Progenitor cell of endocrine pancreas (in vitro differentiated cells): ENCODE data around the gene ALS2CL. TPM values are rescaled to one million over a fixed set of nuclear protein-coding genes. Genes with fewer than 3 reads are reported as not detected.

Experiments
- DNase-seq: peaks from one replicate; pipeline ENCODE4 v3.0.0; 2021; ENCODE audit warnings: low spot score; ENCODE audit not compliant: unreplicated experiment
- H3K27ac Mint-ChIP-seq: 2 replicates; pipeline ENCODE4 v1.8.0; 2021; ENCODE audit warnings: mild to moderate bottlenecking, moderate library complexity, mixed read lengths
- H3K27me3 Mint-ChIP-seq: 2 replicates; pipeline ENCODE4 v1.8.0; 2021; ENCODE audit warnings: mixed read lengths
- H3K36me3 Mint-ChIP-seq: 2 replicates; pipeline ENCODE4 v1.8.0; 2022; ENCODE audit warnings: mixed read lengths; ENCODE audit not compliant: insufficient read depth
- H3K4me1 Mint-ChIP-seq: 2 replicates; pipeline ENCODE4 v1.8.0; 2021; ENCODE audit warnings: low read depth, mixed read lengths
- H3K4me3 Mint-ChIP-seq: 2 replicates; pipeline ENCODE4 v1.8.0; 2021; ENCODE audit warnings: low read depth, mild to moderate bottlenecking, moderate library complexity, mixed read lengths
- H3K9me3 Mint-ChIP-seq: 2 replicates; pipeline ENCODE4 v1.8.0; 2021; ENCODE audit warnings: low read depth, mixed read lengths
- total RNA-seq: library from RNA; stranded (reverse); gene quantifications from 2 replicates; pipeline ENCODE4 v1.2.1, GENCODE V29; 2021
- TF ChIP-seq, protein P1 (sequence below): fragments of 200-600 bp; sonication (generic); IDR thresholded peaks from one replicate; pipeline ENCODE4 v1.5.0; 2021; ENCODE audit warnings: antibody characterized with exemption, mild to moderate bottlenecking; ENCODE audit not compliant: unreplicated experiment

The ALS2CL gene
- total RNA-seq, 1 donor from 2014 or later: 3.5 TPM

DNA sequence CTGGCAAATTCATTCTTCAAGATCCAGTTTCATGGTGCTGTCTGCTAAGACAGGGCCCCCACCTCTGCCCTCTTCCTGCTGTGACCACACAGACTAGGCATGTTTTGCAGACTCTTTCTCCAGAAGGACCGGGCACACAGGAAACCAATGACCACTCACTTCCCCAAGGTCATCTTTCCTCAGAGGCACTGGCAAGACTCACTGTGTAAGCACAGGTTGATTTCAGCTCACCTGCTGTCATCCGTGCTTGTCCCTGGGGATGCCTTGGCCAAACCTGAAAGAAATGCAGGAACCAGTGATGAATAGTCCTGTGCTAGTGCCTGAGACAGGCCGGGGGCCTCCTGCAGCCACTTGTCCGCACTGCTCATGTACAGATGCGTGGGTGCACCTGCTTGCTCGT is 33.5 kb downstream of the ALS2CL start:
- no peak for DNase-seq
- peaks cover 6% of the 10 kb centered on the region for H3K4me1 Mint-ChIP-seq
- H3K36me3 Mint-ChIP-seq: no peaks in the 10 kb centered on the region
- H3K9me3 Mint-ChIP-seq: no peaks in the 10 kb centered on the region
- H3K27me3 Mint-ChIP-seq: peaks cover 45% of the 10 kb centered on the region
- H3K27ac Mint-ChIP-seq: no peak overlapping the region
- H3K4me3 Mint-ChIP-seq: no peak overlapping the region
- TF ChIP-seq, protein P1, sequence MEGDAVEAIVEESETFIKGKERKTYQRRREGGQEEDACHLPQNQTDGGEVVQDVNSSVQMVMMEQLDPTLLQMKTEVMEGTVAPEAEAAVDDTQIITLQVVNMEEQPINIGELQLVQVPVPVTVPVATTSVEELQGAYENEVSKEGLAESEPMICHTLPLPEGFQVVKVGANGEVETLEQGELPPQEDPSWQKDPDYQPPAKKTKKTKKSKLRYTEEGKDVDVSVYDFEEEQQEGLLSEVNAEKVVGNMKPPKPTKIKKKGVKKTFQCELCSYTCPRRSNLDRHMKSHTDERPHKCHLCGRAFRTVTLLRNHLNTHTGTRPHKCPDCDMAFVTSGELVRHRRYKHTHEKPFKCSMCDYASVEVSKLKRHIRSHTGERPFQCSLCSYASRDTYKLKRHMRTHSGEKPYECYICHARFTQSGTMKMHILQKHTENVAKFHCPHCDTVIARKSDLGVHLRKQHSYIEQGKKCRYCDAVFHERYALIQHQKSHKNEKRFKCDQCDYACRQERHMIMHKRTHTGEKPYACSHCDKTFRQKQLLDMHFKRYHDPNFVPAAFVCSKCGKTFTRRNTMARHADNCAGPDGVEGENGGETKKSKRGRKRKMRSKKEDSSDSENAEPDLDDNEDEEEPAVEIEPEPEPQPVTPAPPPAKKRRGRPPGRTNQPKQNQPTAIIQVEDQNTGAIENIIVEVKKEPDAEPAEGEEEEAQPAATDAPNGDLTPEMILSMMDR: no peak

DNA sequence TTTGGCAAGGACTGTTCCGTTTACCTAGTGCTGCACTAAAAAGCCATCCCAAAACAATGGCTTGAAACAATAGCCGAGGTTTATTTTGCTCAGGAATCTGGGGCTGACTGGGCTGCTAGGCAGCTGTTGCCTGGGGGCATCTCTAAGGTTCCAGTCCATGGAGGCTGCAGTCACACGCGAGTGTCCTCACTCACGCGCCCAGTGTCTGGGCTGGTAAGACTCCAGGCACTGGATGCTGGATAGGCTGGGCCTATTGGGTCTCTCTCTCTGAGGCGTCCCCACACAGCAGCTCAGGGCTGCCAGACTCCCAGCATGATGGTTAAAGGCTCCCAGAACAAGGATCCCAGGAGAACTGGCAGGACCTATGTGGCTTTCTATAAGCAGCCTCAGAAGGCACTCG is 34.2 kb downstream of the ALS2CL start:
- TF ChIP-seq, protein P1: no peak
- Mint-ChIP-seq H3K36me3 (no peaks in the 10 kb centered on the region), H3K9me3 (no peaks in the 10 kb centered on the region), H3K4me3 (no peak overlapping the region), H3K27ac (peak overlapping the region; percentile 12), H3K4me1 (peaks cover 6% of the 10 kb centered on the region), H3K27me3 (peaks cover 42% of the 10 kb centered on the region)
- DNase-seq: no peak

DNA sequence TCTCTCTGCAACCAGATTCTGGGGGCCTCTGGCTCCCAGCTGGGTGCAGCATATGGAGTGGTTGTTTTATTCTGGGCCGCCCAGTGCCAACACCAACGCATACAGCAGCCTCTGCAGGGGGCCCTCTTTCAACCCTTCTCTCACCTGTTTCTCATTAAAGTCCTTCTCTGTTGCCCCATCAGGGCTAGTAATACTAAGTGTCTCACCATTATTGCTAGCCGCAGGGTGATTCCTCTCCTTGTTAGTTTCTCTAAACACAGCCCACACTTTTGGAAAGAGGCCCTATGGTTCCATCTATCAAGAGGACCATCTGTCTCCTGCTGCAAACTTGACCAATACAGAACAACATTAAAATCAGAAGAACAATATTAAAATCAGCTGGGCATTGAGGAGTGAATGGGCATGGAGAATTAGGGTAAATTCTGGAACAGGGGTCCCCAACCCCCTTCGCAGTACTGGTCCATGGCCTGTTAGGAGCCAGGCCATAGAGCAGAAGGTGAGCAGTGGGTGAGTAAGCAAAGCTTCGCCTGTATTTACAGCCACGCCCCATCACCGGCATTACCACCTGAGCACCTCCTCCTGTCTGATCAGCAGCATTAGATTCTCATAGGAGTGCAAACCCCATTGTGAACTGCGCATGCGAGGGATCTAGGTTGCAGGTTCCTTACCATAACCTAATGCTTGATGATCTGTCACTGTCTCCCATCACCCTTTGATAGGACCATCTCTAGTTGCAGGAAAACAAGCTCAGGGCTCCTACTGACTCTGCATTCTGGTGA is 36.5 kb downstream of the ALS2CL start:
- Mint-ChIP-seq H3K27me3 (peaks cover 25% of the 10 kb centered on the region), H3K9me3 (peaks cover 6% of the 10 kb centered on the region), H3K27ac (no peak overlapping the region), H3K36me3 (no peaks in the 10 kb centered on the region), H3K4me3 (no peak overlapping the region), H3K4me1 (peaks cover 3% of the 10 kb centered on the region)
- DNase-seq: no peak
- TF ChIP-seq, protein P1: no peak

DNA sequence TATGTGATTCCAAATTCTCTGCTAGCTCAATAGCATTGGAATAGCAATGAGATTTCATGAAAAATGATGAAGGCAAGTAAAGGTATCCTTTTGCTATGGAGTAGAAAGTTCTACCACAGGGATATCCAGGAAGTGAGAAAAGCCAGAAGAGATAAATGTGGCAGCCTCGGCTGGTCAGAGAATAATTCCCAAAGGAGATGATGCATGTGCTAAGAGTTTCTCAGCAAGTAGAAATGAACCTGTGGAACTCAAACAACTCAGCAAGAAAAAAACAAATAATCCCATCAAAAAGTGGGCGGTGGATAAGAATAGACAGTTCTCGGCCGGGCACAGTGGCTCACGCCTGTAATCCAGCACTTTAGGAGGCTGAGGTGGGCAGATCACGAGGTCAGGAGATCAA is 38.2 kb downstream of the ALS2CL start:
- H3K4me3 Mint-ChIP-seq: no peak overlapping the region
- peaks cover 16% of the 10 kb centered on the region for H3K9me3 Mint-ChIP-seq
- TF ChIP-seq, protein P1: no peak
- H3K4me1 Mint-ChIP-seq: peaks cover 3% of the 10 kb centered on the region
- no peaks in the 10 kb centered on the region for H3K36me3 Mint-ChIP-seq
- H3K27ac Mint-ChIP-seq: no peak overlapping the region
- no peak for DNase-seq
- H3K27me3 Mint-ChIP-seq: peaks cover 11% of the 10 kb centered on the region

DNA sequence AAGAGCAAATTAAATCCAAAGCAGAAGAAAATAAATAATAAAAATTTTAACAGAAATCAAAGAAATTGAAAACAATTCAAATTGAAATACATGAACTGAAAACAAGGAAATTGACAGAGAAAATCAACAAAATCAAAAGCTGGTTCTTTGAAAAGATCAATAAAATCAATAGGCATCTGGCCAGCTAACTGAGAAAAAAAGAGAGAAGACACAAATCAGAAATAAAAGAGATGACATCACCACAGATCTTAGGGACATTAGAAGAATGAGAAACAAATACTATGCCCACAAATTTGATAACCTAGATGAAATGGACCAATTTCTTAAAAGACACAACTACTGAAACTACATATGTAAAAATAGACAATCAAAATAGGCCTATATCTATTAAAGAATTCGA is 42.4 kb downstream of the ALS2CL start:
- Mint-ChIP-seq H3K36me3 (no peaks in the 10 kb centered on the region), H3K9me3 (peaks cover 18% of the 10 kb centered on the region), H3K27ac (no peak overlapping the region), H3K27me3 (peaks cover 6% of the 10 kb centered on the region), H3K4me1 (no peaks in the 10 kb centered on the region), H3K4me3 (no peak overlapping the region)
- TF ChIP-seq, protein P1: no peak
- no peak for DNase-seq
